SK-N-DZ (cell line): ENCODE results near the gene PAX8.
"Not testable (repeated sequence)": the region's sequence is repeated elsewhere in the genome, so short reads cannot be mapped to it uniquely, and the experiment has no call there.

Source experiments
- DNase-seq: peaks from one replicate; pipeline ENCODE4 v3.0.0-alpha.2; 2015; ENCODE audit warnings: low spot score

PAX8 gene

DNA sequence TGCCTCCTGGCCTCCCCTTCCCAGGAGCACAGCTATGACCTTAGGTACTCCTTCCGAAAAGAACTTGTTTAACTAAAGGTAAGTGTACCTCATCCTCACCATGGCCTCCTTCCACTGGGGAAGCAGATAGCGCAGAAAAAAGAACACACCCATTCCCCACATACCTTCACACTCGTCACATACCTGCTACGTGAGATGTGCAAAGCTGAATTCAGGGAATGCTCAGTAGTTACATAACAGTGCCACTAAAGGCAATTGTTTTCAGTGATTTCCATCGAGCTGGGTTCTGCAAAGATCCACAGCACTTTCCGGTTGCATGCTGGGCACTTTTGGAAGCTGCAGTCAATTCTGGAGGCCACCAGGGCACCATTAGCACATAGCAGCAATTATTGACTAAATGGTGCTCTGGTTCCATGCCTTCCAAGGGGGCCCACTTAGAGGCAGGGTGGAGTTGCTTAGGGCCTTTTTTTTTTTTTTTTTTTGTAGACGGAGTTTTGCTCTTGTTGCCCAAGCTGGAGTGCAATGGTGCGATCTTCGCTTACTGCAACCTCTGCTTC is 41.0 kb downstream of the PAX8 start:
- DNase-seq: no peak

DNA sequence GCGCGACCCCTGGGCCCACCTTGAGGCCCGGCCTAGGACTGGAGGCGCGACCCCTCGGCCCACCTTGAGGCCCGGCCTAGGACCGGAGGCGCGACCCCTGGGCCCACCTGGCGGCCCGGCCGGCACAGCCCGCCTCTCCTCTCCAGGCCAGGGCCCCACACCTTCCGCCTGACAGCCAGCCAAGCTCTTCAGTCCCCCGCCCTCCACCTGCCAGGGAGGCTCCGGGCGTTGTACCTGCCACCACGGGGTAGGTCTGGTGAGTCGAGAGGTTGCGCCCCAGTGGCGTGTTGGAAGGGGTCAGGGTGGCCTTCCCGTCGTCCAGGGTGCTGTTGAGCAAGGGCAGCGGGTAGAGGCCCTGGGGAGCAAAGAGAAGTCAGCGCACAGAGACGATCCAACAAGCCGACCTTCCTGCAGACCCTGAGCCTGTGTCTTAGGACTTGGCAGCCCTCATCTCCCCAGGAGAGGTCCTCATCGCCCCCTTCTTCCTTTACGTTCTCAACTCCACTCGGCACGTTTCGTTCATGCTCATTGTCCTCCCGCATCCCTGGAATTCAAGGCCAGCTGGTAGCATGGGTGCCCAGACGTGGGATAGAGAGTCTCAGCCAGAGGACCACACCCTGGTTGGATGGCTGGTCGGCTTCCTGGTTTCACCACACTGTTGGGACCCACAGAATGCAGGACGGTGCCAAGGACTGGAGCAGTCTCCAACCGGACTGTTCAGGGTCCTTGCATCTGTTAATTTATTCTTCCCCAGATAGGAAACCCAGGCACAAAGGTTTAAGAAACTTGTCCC is 42.2 kb downstream of the PAX8 start:
- DNase-seq: no peak

DNA sequence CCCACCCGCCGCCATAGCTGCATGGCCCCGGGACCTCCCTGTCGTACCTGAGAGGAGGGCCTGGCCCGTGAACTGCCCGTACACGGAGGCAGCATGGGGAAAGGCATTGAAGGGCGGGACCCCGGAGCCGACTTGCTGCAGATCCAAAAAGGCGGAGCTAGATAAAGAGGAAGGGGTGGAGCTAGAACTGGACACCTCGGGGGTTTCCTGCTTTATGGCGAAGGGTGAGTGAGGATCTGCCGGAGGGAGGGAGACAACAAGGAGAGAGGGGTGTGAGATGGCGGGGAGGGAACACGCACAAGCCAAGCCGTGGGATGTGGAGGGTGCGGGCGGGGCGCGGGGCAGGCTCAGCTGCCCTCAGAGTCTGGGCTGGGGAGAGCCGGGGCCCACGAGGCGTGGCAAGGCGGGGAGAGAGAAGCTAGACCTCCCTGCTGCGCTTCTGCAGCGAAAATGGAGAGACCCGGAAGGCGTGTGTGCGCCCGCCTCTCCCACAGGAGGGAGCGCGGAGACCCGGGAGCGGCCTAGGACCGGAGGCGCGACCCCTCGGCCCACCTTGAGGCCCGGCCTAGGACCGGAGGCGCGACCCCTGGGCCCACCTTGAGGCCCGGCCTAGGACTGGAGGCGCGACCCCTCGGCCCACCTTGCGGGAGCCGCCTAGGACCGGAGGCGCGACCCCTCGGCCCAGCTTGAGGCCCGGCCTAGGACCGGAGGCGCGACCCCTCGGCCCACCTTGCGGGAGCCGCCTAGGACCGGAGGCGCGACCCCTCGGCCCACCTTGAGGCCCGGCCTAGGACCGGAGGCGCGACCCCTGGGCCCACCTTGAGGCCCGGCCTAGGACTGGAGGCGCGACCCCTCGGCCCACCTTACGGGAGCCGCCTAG is 43.1 kb downstream of the PAX8 start:
- not testable (repeated sequence) for DNase-seq

DNA sequence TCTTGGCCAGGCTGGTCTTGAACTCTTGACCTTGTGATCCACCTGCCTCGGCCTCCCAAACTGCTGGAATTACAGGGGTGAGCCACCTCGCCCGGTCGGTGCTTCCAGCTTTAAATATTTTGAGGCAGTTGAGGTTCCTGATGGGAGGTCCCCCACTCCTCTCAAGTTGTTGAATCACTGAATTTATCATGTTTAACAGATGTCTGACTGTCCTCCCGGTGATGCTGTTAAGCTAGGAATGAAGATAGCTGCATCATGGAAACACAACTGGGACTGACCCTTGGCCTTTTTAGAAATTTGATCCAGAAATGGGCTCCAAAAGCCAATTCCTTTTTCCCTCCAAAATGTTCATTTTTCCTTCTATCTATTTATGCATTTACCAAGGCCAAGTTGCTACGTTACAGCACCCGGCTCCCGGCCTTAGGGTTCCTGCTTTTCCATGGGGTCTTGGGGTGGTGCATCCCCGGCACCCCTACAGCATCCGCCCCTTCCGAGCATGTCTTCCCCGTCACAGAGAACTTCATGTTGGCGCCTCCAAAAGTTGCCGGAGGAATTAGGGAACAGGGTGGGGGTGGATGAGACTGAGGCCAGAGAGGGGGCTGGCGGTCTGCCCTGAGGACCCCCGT is 43.9 kb downstream of the PAX8 start:
- no peak for DNase-seq

DNA sequence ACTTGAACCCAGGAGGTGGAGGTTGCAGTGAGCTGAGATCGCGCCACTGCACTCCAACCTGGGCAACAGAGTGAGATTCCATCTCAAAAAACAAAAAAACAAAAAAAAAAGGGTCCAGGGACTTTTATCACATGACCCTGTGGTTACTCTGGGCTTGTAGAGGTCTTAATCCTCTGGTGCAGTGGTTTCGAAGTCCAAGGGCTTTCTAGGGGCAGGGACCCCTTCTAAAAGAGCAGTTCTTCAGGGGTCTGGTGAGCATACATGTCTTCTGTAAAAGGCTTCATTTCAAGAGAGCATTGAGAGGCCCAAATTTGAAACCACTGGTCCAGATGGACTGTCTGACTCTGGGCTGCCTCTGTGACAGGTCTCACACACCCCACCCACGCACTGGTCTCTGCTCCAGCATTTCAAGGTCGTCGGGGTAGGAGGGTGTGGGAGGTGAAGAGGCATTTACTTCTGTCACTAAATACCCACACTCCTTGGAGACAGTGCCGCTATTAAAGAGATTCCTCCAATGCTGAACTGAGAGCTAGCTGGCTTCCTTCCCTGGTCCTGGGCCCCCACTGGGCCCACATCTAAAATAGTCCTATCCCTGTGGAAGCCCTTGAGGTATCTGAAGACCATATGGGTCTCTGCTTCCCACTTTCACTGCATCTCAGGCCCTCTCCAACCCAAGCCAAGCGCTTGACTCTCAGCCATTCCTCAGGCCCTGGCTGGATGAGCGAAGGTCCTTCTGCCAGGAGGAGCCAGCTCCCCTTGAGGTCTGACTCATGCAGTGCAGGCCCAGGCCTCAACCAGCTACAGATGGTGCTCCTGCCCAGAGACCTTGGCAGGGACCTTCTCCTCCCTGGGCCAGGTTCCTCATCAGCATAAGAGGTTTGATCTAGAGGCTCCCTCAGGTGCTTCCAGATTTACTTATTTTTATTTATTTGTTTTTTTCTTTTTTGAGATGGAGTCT is 44.8 kb downstream of the PAX8 start:
- no peak for DNase-seq

DNA sequence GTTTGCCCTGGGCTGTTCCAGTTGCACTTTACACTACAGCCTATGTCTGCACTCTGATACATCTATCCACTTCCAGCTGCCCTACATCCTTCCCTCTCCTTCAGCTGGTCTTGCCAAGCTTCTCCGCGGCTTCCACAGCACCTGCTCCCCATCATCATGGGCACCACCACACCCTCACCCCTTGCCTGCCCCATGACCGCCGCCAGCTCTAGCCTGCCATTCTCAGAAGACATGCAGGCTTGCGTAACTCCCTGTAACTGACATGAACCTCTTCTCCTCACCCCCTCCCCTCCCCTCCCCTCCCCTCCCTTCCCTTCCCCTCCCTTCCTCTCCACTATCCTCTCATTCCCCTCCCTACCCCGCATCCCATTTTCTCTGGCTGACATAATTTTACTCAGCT is 46.0 kb downstream of the PAX8 start:
- no peak for DNase-seq

DNA sequence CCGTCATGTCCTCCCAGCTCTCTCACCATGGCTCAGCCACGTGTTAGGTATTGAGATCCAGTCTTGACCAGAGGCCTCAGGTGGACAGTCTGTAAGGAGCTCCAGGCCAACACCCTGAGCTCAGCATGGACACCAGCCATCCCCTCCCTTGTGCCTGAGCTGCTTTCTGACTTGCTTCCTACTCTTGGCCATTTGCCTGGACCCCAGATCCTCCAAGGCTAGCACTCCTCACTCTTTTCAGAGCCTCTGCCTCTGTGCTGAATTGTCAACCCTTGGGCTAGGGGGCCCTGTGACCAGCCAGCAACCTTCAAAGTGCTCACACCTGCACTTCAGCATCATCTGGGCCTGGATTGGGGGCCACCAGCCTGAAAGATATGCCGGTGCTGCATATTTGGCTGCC is 46.6 kb downstream of the PAX8 start:
- DNase-seq: no peak

DNA sequence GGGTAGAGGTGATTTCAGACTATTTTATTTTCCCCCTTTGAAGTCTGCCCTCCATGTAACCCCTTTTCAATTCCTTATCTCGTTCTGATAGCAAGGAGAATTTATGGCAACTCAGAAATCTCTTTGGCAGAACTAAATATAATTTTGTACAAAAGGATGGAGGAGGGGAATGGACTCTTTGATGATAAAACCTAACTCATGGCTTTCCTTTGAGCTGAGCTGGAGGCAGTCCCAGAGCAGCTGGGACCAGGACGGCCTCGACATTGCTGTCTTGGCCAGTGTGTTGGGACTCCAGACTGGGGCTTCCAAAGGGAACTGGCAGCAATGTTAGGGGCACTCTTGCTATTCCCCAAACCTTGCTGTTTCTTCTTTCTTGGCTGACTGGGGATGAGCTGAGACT is 47.7 kb downstream of the PAX8 start:
- no peak for DNase-seq

DNA sequence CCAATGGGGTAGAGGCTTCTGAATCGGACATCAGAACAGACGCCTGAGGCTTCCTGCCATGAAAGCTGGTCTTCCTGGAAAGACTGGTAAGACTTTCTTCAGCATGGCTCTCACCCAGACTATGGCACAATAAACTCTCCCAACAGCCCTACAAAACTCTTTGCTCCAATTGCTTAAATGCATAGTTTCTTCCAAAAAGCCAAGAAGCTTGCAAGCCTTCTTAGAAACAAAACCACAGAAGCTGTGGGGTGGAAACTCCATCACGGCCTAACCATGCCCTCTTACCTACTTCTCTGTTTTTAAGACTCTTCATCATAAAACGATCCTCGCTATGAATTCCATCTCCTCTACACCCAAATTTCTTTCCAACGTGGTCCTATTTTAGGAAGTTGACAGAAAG is 48.2 kb downstream of the PAX8 start:
- no peak for DNase-seq

DNA sequence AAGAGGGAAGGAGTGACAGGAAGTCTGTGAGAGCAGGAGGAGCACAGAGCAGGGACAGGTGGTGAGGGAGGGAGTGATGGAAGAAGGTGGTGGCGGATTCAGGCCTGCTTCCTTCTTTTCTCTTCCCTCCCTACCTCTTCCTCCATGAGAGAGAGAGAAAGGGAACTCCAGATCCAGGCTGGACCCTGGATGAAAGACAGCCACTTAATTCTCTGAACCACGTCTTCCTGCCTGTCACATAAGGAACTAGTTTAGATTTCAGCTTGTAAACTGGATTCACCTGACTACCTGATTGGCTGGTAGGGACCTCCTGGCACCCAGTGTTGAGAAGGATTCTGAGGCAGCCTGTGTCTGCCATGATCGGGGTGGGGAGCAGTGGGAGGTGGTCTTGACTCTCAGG is 48.9 kb downstream of the PAX8 start:
- DNase-seq: no peak

DNA sequence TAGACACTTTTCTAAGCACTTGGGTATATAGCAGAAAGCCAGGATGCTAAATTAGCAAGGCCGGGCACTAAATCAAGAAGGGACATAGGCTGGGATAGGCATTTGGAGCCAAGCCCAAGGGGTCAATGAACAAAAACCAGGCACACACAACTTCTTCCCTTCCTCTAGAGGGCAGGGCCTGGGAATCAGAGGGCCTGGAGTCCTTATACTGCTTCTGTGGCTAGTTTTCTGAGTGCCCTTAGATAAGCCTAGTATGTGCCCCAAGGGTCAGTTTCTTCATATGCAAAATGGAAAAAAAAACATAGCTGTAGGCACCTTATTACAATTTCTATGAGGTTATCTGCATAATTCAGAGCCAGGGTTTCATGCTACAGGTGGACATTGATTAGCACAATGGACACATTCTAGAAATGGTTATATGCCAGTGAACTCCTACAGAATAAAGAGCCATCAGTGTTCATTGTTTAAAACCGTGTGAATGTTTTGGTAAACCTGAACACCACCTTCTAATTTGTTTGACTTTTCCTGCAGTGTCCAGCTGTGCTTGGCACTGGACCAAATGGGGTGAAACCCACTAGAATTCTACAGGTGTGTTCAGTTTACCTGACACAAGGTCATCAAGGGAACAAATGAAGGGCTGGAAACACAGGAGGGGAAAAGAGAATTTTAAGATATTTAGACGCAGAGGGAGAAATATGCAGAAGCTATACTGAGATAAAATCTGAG is 49.6 kb downstream of the PAX8 start:
- no peak for DNase-seq

DNA sequence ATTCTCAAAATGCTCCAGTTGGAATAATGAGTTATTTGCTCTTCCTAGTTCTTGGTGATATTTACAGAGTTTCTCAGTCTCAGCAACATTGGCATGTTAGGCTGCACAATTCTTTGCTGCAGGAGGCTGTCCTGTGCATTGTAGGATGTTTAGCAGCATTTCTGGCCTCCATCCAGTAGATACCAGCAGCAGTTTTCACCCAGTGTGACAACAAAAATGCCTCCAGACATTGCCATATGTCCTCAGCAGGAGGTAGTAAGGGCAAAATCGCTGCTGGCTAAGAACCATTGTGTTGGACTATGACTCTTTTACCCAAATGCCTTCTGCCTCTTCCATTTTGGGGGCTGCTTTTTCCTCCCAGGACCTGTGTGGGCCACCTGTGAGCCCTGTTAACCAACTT is 50.4 kb downstream of the PAX8 start:
- no peak for DNase-seq

DNA sequence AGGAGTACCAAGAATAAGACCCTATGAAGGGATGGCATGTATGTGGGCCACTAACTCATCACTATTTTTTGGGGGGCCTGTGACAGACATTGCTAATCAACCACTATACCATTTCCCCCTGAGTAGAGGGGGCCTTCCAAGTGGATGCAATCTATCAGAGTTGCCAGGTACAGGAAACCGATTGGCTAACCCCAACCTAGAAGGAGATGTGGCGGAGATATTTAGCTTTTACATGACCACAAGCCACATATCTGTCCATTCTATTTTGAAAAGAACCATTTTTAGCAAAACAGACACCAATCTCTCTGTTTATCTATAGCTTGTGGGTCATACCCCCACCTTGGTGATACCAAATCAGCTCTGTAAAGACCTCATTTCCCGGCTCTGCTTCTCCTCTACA is 51.0 kb downstream of the PAX8 start:
- no peak for DNase-seq

DNA sequence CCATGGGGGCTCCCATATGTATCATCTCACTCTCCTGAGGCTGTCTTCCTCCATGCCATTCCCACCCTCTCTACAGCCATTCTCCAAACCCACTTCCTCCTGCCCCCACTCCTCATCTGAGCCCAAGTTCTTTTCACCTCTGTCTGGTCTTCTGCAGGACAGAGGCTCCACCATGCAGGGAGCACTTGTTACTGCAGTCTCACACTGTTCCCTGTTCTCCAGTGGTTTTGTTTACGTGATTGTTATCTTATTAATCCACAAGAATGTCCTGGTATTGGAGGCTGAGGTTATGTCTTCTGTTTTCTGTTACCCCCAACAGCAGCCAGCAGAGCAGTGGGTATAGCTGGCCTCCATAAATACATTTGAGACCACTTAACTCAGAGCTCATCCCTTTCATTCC is 51.4 kb downstream of the PAX8 start:
- DNase-seq: no peak

DNA sequence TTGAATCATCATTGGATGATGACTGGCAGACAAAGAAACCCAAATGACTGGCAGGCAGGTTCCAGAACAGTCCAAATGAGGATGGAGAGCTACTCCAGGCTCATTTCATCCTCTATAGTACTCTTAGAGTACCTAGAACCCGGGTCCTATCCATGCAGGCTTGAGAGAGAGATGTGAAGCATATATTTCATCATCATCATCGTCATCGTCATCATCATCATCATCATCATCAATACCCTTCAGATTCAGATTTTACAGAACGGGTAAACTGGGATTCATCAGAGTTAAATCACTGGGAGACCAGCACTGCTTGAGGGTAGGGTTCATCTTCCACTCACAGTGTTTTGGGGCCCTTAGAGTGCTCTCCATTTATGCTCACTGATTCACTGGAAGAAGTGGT is 52.3 kb downstream of the PAX8 start:
- no peak for DNase-seq

DNA sequence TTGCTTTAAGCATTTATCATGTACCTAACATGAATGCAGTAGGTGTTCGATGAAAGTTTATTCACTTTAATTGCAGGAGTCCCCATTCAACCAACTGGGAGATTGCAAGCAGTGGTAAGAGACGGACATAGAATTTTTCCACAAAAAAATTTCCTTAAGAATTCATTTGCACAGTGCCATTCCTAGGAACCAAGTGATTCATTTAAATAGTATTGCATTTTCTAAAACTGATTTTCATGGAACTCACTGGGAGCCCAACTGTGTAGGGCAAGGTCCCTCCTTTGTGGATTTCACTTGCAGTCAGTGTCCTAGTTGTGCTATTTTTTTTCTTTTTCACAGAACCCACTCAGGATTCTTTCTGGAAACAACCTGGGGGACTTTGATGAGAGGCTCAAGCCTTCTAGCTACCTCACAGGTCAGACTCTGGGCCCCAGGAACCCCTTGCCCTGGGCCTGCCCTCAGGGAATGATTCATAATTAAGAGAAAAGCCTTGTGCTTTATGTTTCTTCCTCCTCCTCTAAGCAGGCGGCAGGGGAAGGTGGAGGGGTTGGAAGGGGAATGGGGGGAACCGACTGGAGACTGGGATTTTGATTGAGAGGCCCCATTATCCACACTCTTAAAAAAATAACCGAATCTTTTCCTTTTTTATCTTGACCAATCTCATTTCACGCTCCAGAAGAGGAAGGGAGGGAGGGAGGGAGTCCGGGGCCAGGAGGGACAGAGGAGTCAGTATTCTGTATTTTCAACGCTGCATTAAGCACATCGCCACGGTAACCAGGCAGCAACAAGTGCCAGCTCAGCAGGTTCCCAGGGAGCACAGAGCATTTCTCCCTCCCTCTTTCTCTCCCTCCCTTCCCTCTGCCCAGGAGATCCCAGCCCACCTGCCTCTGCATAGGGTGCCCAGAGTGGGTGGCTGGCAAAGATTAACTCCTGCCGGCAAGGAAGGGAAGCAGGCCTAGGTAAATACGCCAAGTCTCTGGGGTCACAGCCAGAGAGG is 53.2 kb downstream of the PAX8 start:
- no peak for DNase-seq

DNA sequence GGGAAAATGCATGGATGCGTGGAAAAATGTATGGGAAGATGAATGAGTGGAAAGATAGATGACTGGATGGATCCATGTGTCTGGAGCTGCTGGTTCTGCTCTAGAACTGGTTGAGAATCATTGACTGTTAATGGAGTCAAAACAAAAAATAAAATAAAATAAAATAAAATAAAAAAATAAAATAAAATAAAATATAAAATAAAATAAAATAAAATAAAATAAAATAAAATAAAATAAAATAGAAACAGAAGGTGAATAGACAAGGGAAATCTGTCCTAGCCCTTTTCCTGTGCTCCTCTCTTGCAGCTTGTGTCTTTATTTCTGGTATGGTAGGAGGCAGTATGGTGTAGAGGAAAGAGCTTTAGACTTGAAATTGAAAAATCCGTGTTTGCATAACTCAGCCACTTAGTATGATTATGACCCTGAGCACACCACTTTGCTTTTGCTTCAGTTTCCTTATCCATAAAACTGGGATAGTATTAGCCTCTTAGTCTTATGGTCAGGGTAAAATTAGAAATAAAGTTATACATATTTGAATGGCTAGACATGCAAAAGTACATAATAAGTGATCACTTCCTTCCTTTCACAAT is 54.0 kb downstream of the PAX8 start:
- DNase-seq: no peak

DNA sequence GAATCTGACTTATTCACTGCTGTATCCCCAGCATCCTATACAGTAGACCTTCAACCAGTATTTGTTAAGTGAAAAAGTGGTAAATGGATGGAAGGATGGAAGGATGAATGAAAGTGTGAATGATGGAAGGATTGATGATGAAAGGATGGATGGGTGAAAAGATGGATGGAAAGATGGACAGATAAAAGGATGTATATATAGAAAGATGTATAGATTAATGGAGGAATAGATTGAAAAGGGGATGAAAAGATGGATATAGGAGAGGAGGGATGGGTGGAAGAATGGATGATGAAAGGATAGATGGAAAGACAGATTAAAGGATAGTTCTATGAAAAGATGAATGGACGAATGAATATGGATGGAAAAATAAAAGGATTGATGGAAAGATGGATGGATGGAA is 54.9 kb downstream of the PAX8 start:
- DNase-seq: no peak

DNA sequence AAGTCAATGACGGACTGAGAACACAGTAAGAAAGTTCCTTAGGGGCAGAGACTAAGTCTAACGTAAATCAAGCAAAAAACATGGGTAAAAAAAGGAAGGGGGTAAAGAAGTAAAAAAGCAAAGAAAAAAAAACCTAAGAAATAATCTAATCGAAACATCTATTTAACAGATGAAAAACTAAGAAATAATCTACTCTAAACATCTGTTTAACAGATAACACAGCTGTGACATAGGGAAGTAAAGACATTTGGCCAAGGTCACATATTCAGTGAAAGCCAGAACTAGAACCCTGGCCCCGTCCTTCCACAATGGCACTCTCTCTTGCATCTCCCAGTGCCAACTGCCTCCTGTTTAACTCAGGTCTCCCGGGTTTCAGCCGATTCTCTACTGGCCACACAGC is 56.9 kb downstream of the PAX8 start:
- no peak for DNase-seq
